Activated CD4-positive, alpha-beta T cell treated with anti-CD3 and anti-CD28 coated beads, Interleukin-2, amount 50 U/mL, for 16 hours (primary cell): ENCODE data around the gene LRRC26.

Experiments used
- DNase-seq: peaks from one replicate; pipeline ENCODE4 v3.0.0-alpha.2; 2020

Gene LRRC26, protein sequence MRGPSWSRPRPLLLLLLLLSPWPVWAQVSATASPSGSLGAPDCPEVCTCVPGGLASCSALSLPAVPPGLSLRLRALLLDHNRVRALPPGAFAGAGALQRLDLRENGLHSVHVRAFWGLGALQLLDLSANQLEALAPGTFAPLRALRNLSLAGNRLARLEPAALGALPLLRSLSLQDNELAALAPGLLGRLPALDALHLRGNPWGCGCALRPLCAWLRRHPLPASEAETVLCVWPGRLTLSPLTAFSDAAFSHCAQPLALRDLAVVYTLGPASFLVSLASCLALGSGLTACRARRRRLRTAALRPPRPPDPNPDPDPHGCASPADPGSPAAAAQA

GRCh38 chr9:137169896-137170358 lies at the start of gene LRRC26:
LRRC26 (minus strand) TSS chr9:137170051; CDS start chr9:137169943, 108 bp downstream.
- no peak for DNase-seq

GRCh38 chr9:137218754-137219271 lies 49.0 kb upstream of the LRRC26 start:
- DNase-seq = no peak

GRCh38 chr9:137218212-137218753 lies 48.4 kb upstream of the LRRC26 start:
- DNase-seq = no peak

DNA sequence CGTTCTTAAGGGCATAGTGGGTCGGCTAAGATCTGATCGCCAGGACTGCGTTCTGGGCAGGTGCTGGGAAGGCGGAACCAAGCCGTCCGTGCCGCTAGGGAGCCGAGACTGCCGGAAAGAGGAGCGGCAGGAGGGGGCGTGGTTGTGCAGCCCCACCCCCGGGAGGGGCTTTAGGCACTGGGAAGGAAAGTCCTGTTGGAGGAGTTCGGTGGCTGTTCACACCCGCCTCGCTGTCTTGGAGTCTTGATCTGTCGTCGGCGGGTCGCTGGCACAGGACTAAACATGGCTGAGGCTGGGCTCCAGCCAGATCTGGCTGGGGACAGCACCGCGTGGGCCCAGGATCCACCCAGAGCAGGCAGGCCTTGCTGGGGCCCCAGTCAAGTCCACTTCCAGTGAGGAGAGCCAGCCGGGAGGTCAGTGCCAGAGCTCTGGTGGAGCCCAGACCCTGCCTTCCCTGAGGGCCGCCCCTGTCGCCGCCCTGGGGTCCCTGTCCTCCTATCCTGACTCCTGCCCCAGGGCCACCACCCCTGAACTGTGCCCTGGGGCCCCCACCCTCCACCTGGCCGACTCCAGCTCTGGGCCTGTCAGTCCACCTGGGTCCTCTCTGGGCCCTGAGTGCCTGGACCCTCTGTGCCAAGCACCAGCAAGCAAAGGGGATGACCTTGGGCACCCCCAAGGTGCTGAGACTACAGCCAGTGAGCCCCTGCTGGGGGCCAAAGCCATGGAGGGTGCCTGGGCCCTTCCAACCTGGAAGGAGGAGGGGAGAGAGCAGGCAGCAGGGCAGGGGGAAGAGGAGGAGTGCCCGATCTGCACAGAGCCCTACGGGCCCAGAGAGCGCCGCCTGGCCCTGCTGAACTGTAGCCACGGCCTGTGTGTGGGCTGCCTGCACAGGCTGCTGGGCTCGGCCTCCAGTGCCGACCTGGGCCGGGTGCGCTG lies 47.7 kb upstream of the LRRC26 start:
- no peak for DNase-seq

- DNase-seq = no peak
These were observed 46.5 kb upstream of the LRRC26 start for GRCh38 chr9:137216188-137216965.

GRCh38 chr9:137215196-137215986 lies 45.5 kb upstream of the LRRC26 start:
- no peak for DNase-seq

DNA sequence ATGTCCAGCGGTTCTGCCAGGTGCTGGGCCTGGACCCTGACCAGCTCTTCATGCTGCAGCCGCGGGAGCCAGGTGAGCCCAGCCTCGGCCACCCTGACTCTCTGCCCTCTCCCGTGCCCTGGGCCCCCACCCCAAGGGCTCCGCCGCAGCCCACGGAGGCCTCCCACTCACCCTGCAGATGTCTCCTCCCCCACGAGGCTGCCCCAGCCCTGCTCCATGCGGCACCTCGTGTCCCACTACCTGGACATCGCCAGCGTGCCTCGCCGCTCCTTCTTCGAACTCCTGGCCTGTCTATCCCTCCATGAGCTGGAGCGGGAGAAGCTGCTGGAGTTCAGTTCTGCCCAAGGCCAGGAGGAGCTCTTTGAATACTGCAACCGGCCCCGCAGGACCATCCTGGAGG lies 44.8 kb upstream of the LRRC26 start:
- DNase-seq = no peak

DNA sequence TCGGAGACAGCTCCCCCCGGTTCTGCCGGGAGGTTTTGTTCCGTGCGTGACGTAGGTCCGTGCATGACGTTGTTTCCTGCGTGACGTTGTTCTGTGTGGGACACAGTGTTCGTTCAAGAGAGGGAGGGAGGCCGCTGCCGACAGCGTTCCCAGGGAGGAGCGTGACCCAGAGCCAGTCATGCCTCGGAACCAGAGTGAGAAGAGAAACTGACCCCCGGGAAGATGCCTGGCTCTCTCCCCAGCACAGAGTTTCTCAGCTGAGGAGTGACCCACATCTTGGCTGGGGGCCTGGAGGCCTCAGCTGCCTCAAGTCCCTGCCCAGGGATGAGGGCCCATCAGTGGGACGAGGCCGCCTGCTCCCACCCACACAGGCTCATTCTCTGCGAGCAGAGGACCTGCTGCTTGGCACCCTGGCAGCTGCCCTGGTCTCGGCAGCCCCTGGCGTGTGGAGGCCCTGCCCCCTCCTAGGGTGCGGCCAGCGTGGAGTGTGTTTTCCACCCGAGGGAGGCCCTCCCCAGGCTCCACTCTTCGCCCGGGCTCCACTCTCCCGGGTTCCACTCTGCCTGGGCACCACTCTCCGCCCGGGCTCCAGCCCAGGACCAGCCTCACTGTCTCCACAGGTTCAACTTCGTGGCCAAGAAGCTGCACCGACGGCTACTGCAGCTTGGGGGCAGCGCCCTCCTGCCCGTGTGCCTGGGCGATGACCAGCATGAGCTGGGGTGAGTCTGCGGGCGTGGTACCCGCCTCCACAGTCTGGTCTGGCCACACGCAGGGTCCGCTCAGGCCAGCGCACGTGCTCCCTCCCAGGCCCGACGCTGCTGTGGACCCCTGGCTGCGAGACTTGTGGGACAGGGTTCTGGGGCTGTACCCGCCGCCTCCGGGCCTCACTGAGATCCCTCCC lies 43.6 kb upstream of the LRRC26 start:
- no peak for DNase-seq

- no peak for DNase-seq
These were observed 42.7 kb upstream of the LRRC26 start for GRCh38 chr9:137212520-137212919.

DNA sequence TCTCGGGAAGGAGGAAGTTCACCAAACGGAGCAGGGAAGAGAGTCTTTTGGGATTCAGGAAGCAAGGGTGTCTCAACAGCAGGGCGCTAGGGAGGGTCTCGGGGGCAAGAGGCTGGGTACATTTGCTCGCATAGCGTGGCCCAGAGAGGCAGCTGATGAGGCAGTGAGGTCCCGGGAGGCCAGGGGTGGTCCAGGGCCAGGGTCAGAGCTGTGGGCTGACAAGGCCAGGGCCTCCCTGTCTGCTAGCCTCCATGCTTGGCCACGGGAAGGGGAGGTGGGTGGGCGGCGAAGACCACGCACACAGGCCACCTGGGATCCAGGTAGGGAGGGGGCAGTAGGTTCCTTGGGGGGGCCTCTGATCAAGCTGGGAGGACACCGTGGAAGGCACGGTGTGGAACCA lies 41.7 kb upstream of the LRRC26 start:
- no peak for DNase-seq

- no peak for DNase-seq
These were observed 36.8 kb upstream of the LRRC26 start for GRCh38 chr9:137206602-137207001.

DNA sequence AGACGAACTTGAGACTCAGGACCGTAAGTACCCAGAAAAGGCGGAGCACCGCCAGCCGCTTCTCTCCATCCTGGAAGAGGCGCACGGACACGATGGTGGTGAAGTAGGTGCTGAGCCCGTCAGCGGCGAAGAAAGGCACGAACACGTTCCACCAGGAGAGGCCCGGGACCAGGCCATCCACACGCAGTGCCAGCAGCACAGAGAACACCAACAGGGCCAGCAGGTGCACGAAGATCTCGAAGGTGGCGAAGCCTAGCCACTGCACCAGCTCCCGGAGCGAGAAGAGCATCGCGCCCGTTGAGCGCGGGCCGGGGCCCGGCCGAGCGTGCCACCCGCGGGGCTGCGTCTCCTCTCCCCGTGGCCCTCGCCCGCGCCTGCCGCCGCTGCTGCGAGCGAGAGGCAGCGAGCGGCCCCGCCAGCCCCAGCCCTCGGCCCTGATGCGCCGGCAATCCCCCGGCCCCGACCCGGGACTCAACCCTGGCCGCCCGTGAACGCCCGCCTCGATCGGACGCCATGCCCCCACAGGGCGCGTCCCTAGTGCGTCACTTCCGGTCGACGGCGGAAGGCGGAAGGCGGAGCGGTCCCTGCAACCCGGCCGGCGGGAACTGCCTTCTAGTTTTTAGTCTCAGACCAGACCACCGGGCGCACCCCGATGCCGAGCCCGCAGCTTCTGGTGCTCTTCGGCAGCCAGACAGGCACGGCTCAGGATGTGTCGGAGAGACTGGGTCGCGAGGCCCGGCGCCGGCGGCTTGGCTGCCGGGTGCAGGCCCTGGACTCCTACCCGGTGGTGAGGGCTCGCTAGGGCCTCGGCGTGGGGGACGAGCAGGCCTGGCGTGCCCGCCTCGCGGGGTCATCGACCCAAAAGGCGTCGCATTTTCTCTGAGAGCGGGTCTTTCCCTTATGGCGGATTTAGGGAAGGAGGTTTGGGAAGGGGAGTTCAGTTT lies 35.5 kb upstream of the LRRC26 start, which contains the start of the genes NDOR1 and TMEM203:
Gene NDOR1 (plus strand): TSS at position 575 of the 944 bp plus-strand sequence. CDS start 78 bp downstream, at position 653.
Gene TMEM203 (minus strand): TSS at position 523 of the 944 bp plus-strand sequence. CDS start 234 bp downstream, at position 289.
- peak; percentile 96 for DNase-seq

GRCh38 chr9:137204731-137205125 lies 34.9 kb upstream of the LRRC26 start:
- DNase-seq = no peak

DNA sequence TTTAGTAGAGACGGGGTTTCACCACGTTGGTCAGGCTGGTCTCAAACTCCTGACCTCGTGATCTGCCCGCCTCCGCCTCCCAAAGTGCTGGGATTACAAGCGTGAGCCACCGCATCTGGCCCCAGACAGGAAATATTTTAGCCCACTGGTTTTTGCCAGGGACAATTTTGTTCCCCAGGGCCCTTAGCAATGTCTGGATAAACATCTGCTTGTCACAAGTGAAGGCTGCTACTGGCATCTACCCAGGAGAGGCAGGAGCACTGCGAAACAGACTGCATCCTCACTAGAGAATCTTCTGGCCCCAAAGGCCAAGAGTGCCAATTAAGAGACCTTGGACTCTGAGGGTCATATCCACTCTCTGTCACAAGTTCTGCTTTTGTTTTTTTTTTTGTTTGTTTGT lies 33.1 kb upstream of the LRRC26 start:
- no peak for DNase-seq

DNA sequence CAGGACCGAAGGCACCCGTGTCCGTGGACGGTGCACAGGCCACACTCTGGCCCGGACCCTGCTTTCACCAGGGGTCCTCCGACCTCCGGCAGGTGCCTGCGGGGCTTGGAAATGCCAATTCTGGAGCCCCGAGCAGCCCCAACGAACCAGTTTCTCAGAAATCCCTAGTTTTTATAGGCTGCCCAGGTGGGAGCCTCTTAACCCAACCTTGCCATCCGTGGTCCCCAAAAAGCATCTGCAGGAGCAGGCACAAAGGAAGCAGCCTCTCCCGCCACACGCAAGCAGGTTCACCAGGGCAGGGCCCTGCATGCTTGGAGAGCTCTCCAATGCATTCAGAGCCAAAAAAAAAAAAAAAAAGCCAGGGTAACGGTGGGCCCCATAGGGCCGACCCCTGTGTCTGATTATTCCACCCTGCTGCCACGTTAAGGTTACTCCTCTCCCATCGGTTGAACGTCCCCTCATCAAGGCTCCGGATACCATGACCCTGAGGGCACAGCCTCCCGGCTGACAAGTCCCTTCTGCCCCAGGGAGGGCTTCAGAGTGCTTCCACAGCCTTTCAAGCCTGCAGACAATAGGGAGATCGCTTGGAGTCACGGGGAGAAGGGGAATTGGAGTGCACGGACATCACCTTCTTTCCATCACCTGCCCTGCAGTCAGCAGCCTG lies 31.5 kb upstream of the LRRC26 start:
- no peak for DNase-seq

DNA sequence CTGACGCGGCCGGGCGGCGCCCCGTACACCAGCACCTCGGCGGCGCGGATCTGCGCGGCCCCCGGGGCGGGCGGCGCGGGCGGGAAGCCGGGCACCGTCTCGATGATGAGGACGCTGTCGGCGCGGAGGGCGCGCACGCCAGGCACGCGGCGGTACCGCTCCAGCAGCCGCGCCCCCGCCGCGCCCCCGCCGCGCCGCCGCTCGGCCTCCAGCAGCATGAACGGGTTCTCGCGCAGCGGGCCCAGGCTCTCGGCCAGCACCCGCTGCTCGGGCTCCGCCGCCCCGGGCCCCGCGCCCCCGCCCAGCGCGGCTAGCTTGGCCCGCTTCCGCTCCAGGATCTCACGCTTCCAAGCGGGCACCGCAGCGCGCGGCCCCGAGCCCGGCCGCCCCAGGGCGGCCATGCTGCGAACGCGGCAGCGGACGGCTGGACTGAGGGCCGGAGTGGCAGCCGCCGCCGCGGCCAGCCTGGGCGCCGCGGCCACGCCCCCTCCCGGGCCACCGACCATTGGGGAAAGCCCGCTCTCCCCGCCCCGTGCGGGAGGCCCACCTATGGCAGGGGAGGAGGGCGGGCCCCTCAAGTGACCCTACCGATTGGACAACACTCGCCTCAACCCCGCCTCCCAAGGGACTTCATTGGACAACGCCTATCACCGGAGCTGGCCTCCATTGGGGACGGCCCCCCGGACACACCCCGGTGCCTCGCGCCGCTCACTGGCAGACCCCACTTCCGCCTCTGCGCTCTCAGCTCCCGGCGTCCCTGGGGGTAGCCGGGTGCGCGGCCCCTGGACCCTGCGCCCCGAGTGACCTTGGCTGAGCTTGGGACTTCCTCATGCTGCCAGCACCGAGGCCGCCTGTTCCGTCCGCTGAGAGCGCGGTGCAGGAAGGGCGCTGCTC lies 30.7 kb upstream of the LRRC26 start, which contains the start of gene TPRN:
Gene TPRN (minus strand): TSS at position 431 of the 894 bp plus-strand sequence. CDS start 30 bp downstream, at position 401.
- peak; percentile 99 for DNase-seq
